GM18507 (cell line): ENCODE results near the gene PSMA5.
"Not testable (repeated sequence)": the region's sequence is repeated elsewhere in the genome, so short reads cannot be mapped to it uniquely, and the experiment has no call there.

Experiments used
- DNase-seq: peaks from one replicate; pipeline ENCODE4 v3.0.0; 2011; ENCODE audit warnings: low read depth; ENCODE audit not compliant: insufficient read length; ENCODE audit errors: extremely low spot score
- FAIRE-seq: peaks from 2 replicates; lab custom pipeline; 2011; peaks lifted over from hg19 to GRCh38; lab: Jason Lieb, UNC

Gene PSMA5

DNA sequence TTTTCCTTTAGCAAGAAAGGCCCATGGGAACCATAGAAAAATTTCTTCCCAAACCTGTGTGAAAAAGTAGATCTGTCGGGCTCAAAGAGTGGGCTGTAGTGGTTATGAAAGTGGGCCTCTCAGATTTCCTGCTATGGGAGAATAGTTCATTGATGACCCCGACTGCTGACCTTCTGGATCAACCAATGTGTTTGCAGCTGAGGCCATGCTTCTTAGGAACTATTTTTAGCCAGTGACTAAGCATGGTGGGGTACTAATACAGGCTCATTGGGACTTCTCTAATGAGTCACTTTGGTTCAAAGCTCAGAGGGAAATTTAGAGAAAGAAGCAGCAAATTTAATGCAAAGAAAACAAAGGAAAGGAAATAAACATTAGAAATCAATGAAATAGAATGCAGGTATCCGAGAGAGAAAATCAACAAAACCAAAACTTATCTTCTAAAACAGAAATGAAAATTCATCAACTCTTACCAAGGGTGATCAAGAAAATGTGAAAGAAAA lies 12.6 kb upstream of the PSMA5 start:
- DNase-seq (no peak), FAIRE-seq (no peak)

DNA sequence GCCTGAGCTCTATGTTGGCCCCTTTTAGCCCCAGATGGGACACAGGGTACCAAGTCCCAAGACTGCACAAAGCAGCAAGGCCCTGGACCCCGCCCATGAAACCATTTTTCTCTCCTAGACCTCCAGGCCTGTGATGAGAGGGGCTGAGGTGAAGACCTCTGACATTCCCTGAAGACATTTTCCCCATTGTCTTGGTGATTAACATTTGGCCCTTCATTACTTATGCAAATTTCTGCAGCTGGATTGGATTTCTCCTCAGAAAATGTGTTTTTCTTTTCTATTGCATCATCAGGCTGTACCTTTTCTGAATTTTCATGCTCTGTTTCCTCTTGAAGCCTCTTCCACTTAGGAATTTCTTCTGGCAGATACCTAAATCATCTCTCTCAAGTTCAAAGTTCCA lies 8.2 kb upstream of the PSMA5 start:
- DNase-seq (no peak), FAIRE-seq (no peak)

DNA sequence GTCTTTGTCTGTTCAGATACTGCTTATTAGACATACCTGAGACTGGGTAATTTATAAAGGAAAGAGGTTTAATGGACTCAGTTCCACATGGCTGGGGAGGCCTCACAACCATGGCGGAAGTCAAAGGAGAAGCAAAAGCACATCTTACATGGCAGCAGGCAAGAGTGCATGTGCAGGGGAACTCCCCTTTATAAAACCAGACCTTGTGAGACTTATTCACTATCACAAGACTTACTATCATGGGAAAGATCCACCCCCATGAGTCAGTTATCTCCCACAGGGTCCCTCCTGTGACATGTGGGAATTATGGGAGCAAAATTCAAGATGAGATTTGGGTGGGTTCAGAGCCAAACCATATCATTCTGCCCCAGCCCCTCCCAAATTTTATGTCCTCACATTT lies 7.1 kb upstream of the PSMA5 start:
- FAIRE-seq (no peak), DNase-seq (no peak)

DNA sequence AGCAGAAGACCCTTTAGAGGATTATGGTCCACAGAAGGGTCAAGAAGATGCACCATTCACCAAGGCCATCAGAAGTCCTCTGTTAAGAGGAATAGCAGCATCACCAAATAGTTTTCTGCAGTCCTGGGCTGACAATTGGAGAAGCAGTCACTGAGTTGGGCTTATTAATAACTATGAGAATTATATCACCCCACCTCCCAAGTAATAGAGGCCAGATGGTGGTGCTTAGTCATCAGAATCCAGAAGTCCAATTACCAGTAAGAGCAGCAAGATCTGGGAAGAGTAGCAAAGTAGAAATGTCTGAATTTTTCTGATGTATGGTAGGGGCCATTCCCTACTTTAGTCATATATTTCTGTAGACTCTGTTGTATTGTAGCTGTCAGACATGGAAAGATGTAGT lies 6.1 kb upstream of the PSMA5 start:
- FAIRE-seq (no peak), DNase-seq (no peak)

DNA sequence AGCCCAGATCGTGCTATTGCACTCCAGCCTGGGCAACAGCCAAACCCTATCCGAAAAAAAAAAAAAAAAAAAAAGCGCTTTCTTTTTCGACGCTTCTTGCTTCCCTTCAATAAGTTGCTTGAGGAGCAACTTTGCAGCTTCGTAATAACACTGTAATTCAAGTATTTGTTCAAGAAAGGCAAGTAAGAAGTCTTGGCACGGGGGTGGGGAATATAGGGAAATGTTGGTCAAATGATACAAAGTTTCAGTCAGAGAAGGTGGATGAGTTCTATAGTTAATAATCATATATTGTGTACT lies 871 bp upstream of the PSMA5 start:
- DNase-seq (no peak), FAIRE-seq (no peak)

DNA sequence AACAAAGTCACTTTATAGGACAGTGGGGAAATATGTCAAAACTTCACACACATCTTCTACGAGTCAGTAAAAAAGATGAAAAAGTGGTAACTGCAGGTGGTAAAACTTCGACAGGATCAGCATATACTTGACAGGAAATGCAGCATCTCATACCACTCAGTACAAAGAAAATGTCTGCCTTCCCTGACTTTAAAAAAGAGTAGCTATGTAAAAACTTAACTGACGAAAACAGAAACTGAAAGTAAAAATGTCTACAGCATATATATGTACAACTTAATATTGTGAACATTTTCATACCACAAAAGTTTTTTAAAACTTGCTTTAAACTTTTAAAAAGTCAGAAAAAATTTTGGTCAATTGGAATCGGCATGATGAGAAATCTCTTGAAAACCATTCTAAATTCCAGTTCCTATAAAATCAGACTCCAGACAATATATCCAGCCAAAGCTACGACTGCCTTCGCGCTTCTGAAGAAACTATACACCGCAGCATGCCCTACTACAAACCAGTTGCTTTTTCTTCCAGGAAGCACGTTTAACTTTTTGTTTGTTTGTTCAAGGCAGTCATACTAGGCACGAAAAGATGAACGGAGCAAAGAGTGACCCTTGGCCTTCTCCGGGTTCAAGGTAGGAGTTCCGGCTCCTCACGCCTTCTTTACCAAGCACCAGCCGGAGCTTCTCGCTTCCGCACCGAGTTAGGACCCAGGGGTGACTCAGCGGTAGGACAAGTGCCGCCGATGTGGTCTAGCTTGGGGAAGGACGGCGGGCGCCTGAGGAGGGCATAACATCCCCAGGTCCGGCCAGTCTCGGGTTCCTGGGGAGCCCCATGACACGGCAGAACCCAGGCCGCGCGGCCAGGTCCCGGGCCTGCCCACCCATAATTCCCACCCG lies 612 bp downstream of the PSMA5 start:
- peak; percentile 47 for FAIRE-seq

DNA sequence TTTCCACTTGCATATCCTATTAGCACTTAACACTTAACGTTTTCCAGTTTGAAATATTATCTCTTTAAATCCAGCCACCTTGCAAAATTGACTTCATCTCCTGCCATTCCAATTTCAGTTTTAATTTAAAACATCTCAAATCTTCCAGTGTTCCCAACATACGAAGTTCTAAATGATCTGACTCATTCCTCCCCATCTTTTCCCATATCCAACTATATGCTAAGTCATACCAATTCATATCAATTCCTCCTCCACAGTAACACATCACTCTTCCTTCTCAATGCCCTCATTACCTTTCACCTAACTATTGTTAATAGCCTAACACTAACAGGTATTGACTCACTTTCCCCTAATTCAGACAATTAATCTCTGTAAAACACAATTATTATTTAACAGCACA lies 2.8 kb downstream of the PSMA5 start:
- DNase-seq, result no peak
- FAIRE-seq, result no peak

More for the DNA sequence above, 612 bp downstream of the PSMA5 start:
- DNase-seq, result peak; percentile 18

DNA sequence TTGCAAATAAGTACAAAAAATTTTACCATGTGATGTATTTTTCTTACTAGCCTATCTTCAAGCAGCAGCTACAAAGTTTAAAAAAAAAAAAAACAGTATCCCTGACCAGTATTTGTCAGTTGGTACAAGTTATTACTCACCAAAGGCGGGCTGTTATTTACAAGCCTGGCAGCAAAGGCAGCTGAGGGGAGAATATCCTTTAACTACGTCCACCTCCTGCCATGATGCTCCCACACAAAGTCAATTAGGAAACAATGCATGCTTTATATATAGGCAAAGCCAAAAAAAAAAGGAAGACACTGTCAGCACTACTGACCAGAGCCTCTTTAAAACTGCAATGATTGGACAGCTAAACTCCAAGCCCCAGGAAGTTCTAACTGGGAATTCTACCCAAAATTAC lies 13.7 kb downstream of the PSMA5 start:
- FAIRE-seq (no peak), DNase-seq (no peak)

DNA sequence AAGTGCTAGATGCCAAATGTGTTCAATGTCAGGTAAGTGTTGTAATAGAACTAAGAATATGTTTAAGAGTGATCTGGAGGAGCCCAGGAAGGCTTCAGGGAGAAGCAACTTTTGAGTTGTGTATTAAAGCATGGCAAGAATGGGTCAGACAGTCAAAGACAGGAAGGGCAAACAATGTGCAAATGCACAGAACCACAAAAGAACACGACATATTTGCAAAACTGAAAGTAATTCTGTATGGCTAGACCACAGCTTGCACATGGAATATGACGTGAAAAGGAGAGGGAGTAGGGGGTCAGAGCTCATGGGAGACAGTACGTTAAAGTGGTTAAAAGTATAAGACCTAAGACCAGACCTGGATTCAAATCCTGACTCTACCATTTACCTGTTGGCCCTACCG lies 21.4 kb downstream of the PSMA5 start:
- no peak for DNase-seq
- FAIRE-seq, result no peak

DNA sequence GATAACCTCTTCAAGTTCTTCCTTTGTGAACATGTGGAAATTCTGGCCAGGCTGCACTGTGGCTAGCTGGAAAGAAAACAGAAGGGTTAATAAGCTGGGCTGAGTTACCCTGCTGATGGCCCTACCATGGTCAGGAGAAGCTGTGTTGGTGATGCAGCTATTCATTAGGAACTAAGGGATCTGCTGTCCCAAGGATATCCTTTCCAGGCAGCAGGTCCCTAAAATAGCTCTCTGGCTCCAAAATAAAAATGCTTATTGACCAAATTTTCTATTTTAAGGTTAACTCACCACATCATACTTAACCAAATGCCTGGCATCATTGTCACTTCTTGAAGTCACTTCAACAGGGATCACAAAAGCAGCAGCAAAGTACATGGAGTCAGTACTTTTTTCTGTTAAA lies 24.2 kb downstream of the PSMA5 start:
- no peak for DNase-seq
- FAIRE-seq, result no peak

DNA sequence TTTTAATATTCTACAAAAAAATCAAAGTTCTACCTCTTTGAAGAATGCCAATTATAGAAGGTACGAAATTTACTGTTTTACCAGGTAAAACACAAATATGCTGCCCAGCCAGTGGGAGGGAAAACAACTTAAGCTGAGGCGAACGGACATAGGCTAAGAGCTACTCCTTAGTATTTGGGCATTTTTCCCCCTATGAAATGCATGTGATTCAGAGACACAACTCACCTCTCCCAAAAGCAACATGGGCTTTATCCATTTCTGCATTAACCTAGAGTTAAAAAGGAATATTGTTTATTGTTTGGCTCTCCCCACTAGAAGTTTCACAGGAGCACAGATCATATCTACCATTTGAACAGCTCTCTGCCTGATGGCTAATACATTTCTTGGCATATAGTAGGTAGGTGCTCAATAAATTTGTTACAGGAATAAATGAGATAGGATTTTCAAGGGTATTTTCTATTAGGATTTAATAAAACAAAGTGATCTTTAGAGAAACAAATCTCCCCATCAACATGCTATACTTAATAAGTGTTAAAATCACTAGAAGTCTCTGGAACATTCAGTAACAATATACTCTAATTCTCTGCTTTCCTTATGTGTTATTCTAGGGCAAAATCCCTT lies 26.1 kb downstream of the PSMA5 start:
- DNase-seq (no peak), FAIRE-seq (no peak)

DNA sequence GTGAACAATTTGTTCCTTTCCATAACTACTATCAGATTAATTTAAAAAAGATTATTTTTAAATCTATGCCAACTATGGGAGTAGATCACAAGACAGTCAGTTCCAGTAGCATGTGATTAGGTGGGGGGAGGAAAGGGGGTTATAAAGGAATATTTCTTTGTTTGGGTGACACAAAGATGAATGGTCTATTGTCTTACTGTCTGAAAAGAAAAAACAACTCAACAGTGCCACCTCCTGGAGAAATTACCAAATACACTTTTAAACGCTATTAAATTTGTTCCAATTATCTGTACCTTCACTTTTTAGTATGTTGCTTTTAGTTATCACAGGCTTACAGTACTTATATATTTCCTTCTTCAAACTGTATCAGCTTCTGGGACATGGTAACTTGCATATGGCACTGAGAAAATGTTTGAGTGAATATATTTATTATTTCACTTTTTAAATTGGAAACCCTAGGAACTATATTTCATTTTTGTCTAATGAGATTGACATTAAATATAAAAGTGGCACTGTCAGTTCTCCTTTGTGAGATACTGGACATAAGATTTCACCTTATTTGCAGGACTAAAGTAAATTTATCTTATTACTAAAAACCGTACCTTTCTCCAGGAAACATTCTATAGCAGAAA lies 26.8 kb downstream of the PSMA5 start:
- FAIRE-seq (peak; percentile 83), DNase-seq (peak; percentile 14)

DNA sequence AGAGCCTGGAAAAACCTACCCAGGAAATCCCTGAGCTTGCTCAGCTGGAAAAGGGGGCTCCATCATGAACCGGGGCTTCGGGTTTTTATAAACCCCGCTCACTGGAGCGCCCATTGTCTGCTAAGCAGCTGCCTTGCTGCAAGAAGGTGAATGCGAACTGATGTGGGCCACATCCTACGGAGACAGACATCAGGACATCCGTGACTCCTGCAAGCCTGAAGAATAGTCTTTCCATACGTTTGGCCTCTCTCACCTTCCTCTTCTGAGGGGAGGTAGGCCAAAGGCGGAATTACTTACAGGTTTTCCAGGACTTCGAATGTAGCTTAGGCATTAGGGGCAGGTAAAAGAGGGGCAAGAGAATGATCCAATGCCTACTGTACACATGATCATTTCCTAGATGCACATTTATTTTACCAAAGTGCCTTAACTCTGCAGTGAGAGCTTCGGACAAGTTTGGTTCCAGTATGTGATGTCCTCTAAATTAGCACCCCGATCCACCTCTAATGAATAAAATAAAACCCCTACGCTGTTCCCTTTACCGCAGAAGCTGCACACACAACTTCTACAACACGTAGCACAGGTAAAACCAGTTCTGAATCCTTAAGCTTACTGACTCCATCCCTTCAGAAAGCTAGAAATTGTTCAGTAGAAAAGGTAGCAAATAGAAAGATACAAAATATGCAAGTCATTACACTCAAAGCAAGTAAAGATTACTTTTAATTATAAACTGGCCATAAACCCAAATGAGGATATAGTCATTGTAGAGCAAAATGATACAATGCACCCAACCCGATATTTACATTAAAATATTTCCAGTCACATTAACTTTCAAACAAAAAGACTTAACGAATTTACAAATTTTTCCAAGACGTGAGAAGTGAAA lies 27.7 kb downstream of the PSMA5 start:
- no peak for FAIRE-seq

DNA sequence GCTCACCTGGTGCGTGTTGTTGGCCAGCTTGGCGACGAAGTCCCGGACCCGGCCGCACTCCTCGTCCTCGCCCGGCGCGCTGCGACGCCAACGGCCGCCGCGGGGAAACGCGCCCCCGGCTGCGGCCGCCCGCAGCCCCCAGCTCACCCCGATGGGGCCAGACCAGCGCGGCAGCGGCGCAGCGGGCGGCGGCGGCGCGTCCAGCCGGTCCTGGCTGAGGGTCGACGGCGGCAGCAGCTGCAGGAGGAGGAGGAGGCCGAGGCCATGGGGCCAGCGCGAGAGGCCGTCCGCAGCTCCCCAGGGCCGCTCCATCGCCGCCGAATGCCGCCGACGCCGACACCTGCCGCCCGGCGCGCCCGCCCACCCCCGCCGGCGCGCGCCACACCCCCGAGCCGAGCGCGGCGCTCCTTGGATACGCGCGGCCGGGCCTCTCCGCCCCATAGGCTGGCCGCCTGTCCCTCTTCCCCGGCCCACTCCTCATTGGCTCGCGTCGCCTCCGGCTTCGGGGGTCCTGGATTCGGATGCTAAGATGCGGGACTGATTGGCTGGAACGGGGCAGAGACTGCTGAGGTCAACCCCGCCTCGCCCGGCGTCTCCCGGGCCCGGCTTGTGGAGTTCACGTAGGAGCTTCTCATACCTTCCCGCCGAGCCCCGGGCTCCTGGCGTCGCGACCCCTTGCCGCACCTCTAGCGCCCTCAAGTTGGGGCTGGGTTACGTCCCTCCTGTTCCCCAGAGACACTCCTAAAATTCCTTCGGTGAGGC lies 28.5 kb downstream of the PSMA5 start, which contains the start of gene SORT1:
Gene SORT1, minus strand, starts transcription at position 338 of the 762 bp plus-strand sequence. Its CDS starts 26 bp downstream, at position 312.
- FAIRE-seq (peak; percentile 50), DNase-seq (peak; percentile 52)

More for the DNA sequence above, 27.7 kb downstream of the PSMA5 start:
- no peak for DNase-seq

DNA sequence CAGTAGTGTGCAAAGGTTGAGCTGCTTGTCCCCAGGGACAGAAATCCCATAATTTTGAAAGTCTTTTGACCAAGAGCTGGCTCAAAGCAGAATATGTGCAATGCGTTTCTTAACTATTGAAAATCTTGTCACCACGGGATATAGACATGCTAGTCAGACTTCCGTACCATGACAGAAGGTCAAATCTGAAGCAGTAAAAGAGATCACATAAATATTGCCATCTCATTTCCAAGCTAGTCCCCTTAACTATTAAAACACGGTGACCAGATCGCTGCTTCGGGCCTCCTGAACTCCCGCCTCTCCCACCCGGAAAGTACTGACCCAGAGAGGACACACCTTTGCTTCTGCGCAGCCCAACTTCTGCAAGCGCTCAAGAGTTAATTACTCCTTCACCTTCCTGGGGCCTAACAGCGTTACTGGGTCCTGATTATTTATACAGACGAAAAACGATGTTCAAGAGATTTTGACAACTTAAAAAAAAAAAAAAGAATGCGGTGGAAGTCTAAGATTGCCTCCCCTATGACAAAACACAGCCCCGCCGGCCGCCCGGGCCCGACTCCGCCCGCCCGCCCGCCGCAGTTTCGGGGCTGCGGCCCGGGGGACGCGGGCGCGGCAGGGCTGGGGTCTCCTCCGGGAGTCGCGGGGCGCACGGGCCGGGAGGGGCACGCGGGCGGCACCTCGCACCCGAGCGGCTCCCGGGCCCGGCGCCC lies 29.2 kb downstream of the PSMA5 start:
- DNase-seq, result no peak
- FAIRE-seq, result no peak

DNA sequence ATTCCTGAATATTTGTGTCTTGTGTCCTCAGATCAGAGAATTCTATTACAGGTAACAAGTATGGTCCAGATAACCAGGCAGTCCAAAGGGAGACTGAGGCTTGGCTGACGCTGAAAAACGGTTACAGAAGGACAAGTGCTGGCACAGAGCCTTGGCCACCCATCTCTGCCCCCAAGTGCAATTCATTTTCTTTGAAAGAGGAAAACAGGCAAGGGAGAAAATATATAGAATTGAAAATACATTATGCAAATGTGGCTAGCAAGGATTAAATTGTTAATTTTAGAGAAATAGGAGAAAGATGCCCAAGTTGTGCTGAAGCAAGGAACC lies 29.8 kb downstream of the PSMA5 start:
- DNase-seq, result no peak
- no peak for FAIRE-seq

DNA sequence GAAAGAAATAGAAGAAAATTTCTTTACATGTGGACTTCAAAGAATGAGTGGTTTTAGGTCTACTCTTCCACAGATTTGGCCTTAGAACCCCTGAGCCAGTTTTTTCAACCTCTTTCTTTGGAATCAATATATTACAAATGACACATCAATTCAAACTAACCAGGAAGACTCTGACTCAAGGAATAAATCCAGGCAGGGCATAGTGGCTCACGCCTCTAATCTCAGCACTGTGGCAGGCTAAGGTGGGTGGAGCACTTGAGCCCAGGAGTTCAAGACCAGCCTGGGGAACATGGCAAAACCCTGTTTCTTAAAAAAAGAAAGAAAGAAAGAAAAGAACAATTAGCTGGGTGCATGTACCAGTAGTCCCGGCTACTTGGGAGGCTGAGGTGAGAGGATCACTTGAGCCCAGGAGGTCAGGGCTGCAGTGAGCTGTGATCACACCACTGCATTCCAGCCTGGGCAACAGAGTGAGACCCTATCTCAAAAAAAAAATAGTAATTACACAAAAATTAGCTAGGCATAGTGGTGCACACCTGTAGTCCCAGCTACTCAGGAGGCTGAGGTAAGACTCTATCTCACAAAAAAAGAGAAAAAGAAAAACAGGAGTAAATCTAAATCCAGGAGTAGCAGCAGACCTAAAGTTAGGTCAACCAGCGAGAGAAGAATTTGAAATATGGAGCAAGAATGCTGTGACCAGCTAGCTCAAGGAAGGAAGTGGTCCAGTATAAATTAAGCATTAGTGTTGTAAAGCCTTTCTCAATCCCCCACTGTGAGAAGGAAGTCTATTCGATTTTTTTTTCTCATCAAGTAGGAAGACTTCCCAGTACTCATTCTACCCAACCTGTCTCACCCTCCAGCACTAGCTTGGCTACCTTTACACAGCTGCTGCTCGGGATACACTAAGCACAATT lies 30.4 kb downstream of the PSMA5 start:
- no peak for FAIRE-seq
- no peak for DNase-seq

DNA sequence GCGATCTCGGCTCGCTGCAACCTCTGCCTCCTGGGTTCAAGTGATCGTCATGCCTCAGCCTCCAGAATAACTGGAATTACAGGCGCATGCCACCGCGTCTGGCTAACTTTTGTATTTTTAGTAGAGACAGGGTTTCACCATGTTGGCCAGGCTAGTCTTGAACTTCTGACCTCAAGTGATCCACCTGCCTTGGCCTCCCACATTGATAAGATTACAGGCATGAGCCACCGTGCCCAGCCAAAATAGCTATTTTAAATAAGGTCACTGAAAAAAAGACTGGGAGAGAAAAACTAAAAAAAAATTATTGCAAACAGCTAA lies 31.0 kb downstream of the PSMA5 start:
- FAIRE-seq, DNase-seq: not testable (repeated sequence)
